Measurements from ENCODE around the gene IGF2BP3. TPM values are rescaled to one million over a fixed set of nuclear protein-coding genes. Genes with fewer than 3 reads are reported as not detected.
"Not testable (repeated sequence)": the region's sequence is repeated elsewhere in the genome, so short reads cannot be mapped to it uniquely, and the experiment has no call there.

Gene IGF2BP3
- total RNA-seq, 1 donor from 2014 or later: 37.7 TPM

- no peak for DNase-seq
Measured at GRCh38 chr7:23422384-23422783, 47.9 kb downstream of the IGF2BP3 start.

- no peak for DNase-seq
Measured at GRCh38 chr7:23419845-23420244, 50.4 kb downstream of the IGF2BP3 start.

GRCh38 chr7:23419160-23419559 lies 51.1 kb downstream of the IGF2BP3 start:
- DNase-seq: no peak

GRCh38 chr7:23418046-23418445 lies 52.2 kb downstream of the IGF2BP3 start:
- DNase-seq: peak; percentile 31

- no peak for DNase-seq
Measured at GRCh38 chr7:23415198-23415597, 55.1 kb downstream of the IGF2BP3 start.

GRCh38 chr7:23410446-23411183 lies 59.7 kb downstream of the IGF2BP3 start:
- DNase-seq: no peak

- not testable (repeated sequence) for DNase-seq
Measured at GRCh38 chr7:23406564-23406963, 63.7 kb downstream of the IGF2BP3 start.

- DNase-seq: no peak
Measured at GRCh38 chr7:23405240-23405618, 65.1 kb downstream of the IGF2BP3 start.

- DNase-seq: no peak
Measured at GRCh38 chr7:23404546-23405239, 65.6 kb downstream of the IGF2BP3 start.

- DNase-seq: no peak
Measured at GRCh38 chr7:23403970-23404369, 66.3 kb downstream of the IGF2BP3 start.

GRCh38 chr7:23398090-23398489 lies 72.2 kb downstream of the IGF2BP3 start:
- DNase-seq: not testable (repeated sequence)

- no peak for DNase-seq
Measured at GRCh38 chr7:23397241-23397640, 73.0 kb downstream of the IGF2BP3 start.

- no peak for DNase-seq
Measured at GRCh38 chr7:23396222-23397015, 73.9 kb downstream of the IGF2BP3 start.

GRCh38 chr7:23394488-23395171 lies 75.7 kb downstream of the IGF2BP3 start:
- peak; percentile 72 for DNase-seq

- peak; percentile 15 for DNase-seq
Measured at GRCh38 chr7:23393636-23394035, 76.7 kb downstream of the IGF2BP3 start.

GRCh38 chr7:23389701-23390100 lies 80.6 kb downstream of the IGF2BP3 start:
- no peak for DNase-seq

- DNase-seq: no peak
Measured at GRCh38 chr7:23387583-23387982, 82.7 kb downstream of the IGF2BP3 start.

GRCh38 chr7:23385140-23385539 lies 85.2 kb downstream of the IGF2BP3 start:
- no peak for DNase-seq

GRCh38 chr7:23383225-23383624 lies 87.1 kb downstream of the IGF2BP3 start:
- no peak for DNase-seq

GRCh38 chr7:23380961-23381360 lies 89.3 kb downstream of the IGF2BP3 start:
- DNase-seq: no peak

GRCh38 chr7:23380556-23380955 lies 89.7 kb downstream of the IGF2BP3 start:
- no peak for DNase-seq

- DNase-seq: no peak
Measured at GRCh38 chr7:23378996-23379395, 91.3 kb downstream of the IGF2BP3 start.
